HPDE6-E6E7 (cell line): ENCODE results near the gene HSP90AA1.
A peak's percentile ranks its signal among the peaks of the same experiment; 100 is the strongest.
"Not testable (repeated sequence)": the region's sequence is repeated elsewhere in the genome, so short reads cannot be mapped to it uniquely, and the experiment has no call there.

Experiments used
- DNase-seq: peaks from one replicate; pipeline ENCODE4 v3.0.0; 2011; ENCODE audit warnings: missing footprints; ENCODE audit errors: extremely low spot score

HSP90AA1 gene

GRCh38 chr14:102095231-102095870 lies 8.5 kb upstream of the HSP90AA1 start:
- no peak for DNase-seq

GRCh38 chr14:102094101-102094500 lies 7.3 kb upstream of the HSP90AA1 start:
- DNase-seq = peak; percentile 55

GRCh38 chr14:102092806-102093205 lies 6.0 kb upstream of the HSP90AA1 start:
- no peak for DNase-seq

- DNase-seq = no peak
These were observed 3.9 kb upstream of the HSP90AA1 start for GRCh38 chr14:102090713-102091112.

- DNase-seq = no peak
These were observed 2.9 kb upstream of the HSP90AA1 start for GRCh38 chr14:102089621-102090343.

- no peak for DNase-seq
These were observed 1.4 kb upstream of the HSP90AA1 start for GRCh38 chr14:102088012-102088792.

GRCh38 chr14:102087762-102088011 lies 843 bp upstream of the HSP90AA1 start:
- no peak for DNase-seq

- no peak for DNase-seq
These were observed 204 bp downstream of the HSP90AA1 start for GRCh38 chr14:102086709-102086971.

GRCh38 chr14:102085948-102086708 lies 716 bp downstream of the HSP90AA1 start:
- no peak for DNase-seq

GRCh38 chr14:102085488-102085887 lies 1.4 kb downstream of the HSP90AA1 start:
- DNase-seq = no peak

- DNase-seq = no peak
These were observed 1.9 kb downstream of the HSP90AA1 start for GRCh38 chr14:102084931-102085330.

- not testable (repeated sequence) for DNase-seq
These were observed 2.3 kb downstream of the HSP90AA1 start for GRCh38 chr14:102084522-102084921.

- DNase-seq = no peak
These were observed 5.4 kb downstream of the HSP90AA1 start for GRCh38 chr14:102081231-102082080.

GRCh38 chr14:102080183-102081080 lies 6.4 kb downstream of the HSP90AA1 start:
- DNase-seq = no peak

- DNase-seq = no peak
These were observed 7.2 kb downstream of the HSP90AA1 start for GRCh38 chr14:102079700-102079979.

- DNase-seq = no peak
These were observed 7.8 kb downstream of the HSP90AA1 start for GRCh38 chr14:102078831-102079699.

- not testable (repeated sequence) for DNase-seq
These were observed 8.5 kb downstream of the HSP90AA1 start for GRCh38 chr14:102078361-102078791.

- DNase-seq = no peak
These were observed 9.5 kb downstream of the HSP90AA1 start for GRCh38 chr14:102077382-102077709.

GRCh38 chr14:102075155-102075554 lies 11.7 kb downstream of the HSP90AA1 start:
- DNase-seq = no peak
